GM18505 (cell line): ENCODE data around the gene LGMN.
"Not testable (repeated sequence)": the region's sequence is repeated elsewhere in the genome, so short reads cannot be mapped to it uniquely, and the experiment has no call there.

ENCODE experiments used
- ATAC-seq: cut with Tn5 transposase; IDR thresholded peaks from one replicate; pipeline ENCODE4 v1.9.1; 2021; ENCODE audit not compliant: unreplicated experiment
- POLR2A ChIP-seq: IDR thresholded peaks from 4 replicates; pipeline ENCODE4 v1.6.1; 2011; ENCODE audit warnings: borderline replicate concordance; ENCODE audit not compliant: insufficient read depth, insufficient read length; ENCODE audit errors: extremely low read depth

The LGMN gene

DNA sequence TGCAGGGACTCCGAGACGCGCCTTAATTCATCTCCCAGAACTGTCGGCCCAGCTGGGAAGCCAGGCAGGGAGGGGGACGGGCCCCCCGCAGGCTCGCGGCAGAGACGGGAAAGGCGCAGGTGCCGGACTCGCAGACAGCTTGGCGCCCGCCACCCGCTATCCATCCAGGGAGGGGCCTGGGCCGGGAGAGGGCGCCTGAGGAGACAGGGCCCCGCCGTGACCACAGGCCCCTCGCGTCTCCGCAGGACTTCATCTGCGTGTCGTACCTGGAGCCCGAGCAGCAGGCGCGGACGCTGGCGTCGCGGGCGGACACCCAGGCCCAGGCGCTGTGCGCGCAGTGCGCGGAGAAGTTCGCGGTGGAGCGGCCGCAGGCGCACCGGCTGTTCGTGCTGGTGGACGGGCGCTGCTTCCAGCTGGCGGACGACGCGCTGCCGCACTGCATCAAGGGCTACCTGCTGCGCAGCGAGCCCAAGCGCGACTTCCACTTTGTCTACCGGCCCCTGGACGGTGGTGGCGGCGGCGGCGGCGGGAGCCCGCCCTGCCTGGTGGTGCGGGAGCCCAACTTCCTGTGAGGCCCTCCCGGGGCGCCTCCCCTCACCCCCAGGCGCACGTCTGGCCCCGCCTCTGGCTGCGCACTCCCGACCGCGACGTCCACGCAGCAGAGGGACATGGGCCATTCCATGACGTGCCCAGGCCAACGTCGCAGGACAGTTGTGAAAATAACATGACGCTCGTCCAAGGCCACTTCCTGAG is 60.6 kb downstream of the LGMN start:
- ATAC-seq = no peak
- no peak for TF ChIP-seq POLR2A

DNA sequence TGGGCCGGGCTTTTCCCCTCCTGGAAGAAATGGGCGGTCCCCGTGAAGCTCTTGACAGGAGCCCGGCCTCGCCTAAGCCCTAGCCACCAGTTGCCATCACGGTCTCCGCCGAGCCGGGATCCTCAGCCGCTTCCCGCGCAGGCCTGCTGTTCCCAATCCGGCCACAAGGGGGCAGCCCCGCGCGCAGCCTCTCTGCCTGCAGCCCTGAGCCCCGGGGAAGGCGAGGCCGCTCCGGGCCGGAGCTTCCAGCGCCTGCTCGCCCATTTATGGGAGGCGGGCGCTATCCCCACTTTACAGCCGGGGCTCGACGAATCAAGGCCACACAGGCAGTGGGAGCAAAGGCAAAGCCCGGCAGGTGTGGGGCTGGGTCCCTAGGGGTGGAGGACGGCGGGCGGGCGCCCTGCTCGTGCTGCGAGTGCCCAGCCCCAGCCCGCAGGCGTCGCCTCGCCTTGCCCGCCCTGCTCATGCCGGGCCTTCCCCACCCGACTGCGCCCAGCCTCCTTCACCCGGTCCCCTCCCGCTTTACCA is 61.5 kb downstream of the LGMN start:
- no peak for ATAC-seq

DNA sequence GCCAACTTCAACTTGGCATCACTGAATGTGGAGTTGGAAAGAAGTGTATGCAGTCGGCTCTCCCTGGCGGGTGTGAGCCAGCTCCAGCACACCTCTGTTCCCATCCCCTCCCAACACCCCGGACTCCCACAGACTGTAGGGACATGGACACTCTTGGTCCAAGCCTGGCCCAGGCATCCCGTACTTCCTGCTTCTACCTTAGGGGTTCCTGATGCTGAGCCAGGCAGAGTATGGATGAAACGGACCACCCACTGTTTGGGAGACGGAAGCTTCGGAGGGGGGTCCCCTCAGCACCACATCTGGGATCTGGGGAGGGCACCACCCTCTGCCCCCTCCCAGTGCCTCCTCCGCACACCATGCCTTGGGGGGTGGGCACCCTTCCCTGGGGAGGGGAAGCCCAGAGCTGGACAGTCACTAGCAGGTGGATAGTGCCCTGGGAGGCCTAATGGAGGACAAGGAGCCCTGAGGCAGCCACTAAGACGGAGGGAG is 62.0 kb downstream of the LGMN start:
- no peak for TF ChIP-seq POLR2A
- no peak for ATAC-seq

More for the DNA sequence above, 61.5 kb downstream of the LGMN start:
- no peak for TF ChIP-seq POLR2A

DNA sequence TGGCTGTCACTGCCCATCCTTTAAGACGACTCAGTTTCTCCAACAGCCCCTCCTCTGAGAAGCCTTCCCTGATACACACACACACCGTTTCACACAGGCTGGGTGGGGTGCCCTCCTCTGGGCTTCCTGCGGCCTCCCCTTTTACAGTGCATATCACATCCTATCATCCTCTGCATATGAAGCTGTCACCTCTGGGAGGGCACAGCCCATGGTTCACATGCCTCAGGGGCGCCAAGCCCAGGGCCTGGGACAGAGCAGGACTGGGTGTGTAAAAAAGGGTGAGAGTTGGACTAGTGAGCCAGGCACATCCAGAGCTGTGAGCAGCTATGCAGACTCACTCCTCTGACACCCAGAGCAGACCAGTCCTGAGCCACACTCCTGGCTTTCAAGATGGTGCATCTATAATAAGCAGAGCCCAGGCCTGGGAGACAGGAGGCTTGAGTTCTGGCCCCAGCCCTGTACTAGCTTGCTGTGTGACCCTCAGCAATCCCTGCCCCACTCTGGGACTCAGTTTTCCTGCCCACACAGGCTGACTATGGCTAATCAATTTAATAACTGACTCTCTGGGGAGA is 62.6 kb downstream of the LGMN start:
- TF ChIP-seq POLR2A = no peak
- ATAC-seq = no peak

DNA sequence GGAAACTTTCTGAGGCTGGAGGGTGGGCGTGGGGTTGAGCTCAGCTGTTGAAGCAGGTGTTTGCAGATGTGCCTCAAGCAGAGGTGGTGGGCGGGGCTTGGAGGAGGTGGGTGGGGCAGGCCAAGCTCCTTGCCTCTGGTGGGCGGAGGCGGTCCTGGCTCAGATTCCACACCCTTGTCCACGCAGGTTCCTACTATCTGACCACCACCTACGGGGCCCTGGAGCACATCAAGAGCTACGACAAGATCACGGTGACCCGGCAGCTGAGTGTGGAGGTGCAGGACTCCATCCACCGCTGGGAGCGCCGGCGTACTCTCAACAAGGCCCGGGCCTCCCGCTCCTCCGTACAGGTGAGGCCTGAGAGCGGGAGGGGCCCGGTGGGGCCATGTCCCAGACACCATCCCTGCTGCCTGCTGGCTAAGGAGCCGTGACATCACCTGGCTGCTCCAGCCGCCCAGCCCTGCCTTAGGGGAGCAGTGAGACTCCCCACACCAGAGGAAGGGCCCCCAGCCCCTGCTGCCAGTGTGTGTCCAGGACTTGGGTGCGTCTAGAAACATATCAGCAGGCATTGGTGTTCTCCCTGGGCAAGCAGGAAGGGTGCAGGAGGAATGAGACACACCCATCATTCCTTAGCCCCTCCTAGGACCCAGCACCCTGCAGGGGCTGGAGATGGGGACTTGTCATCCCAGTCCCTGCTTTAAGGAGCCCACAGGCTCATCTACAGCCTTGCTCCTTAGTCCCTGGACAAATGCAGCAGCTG is 63.4 kb downstream of the LGMN start:
- TF ChIP-seq POLR2A = no peak
- no peak for ATAC-seq

DNA sequence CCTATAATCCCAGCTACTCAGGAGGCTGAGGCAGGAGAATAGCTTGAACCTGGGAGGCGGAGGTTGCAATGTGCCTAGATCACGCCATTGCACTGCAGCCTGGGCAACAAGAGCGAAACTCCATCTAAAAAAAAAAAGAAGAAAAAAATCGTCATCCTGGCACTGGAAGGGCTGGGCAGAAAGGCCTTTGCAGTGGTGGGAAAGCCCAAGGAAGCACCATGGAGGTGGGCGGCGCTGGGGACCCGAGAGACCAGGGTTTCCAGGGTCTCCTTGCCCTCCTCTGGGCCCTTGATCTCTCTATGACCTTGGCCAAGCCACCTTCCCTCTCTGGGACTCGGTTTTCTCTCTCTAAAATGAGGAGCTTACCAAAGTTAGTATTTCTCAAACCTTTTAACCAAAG is 65.4 kb downstream of the LGMN start:
- no peak for TF ChIP-seq POLR2A
- no peak for ATAC-seq

DNA sequence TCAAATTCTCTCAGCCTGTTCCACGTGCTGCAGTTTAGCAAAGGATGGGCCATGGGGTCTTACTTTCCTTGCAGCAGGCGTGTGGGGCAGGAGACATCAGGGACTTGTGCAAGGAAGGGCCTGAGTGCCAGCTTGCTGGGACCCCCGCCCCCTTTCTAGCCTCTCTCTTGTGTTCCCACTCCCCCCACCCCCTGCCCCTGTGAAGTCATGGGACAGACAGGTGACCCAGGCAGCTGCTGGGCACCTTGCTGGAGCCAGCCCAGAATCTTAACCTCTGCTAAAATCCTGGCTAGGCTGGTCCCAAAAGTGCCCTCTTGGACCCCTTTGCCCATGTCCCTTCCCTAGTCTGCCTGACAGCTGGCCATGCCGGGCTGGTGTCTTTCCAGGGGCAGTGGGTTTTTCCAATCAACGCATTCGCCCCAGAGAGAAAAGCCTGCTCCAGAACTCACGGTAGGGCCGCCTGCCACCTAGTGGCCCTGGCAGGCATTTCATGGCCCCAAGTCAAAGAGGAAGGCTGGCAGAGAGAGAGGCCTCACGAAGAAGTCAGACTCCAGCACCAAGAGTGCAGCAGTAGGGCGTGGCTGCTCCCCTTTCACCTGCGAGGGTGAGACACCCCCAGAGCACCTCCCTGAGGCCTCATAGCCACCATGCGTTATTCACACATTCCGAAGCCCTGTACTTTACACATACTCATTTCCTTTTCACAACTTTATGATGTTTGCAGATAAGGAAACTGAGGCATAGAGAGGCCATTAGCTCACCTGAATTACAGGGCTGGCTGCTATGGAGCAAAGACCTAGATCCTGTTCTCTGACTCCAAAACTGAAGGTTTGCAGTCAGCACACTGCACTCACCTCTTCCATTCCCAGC is 67.4 kb downstream of the LGMN start:
- ATAC-seq = no peak

DNA sequence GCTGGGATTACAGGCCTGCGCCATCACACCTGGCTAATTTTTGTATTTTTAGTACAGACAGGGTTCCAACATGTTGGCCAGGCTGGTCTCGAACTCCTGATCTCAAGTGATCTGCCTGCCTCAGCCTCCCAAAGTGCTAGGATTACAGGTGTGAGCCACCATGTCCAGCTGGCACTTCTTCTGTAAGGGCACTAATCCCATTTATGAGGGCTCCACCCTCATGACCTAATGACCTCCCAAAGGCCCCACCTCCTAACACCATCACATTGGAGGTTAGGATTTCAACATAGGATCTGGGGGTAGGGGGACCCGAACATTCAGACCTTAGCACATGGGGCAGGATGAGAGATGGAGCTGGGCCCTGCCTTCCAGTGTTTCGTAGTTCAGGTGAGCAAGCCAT is 68.1 kb downstream of the LGMN start:
- ATAC-seq = not testable (repeated sequence)

More for the DNA sequence above, 67.4 kb downstream of the LGMN start:
- no peak for TF ChIP-seq POLR2A

DNA sequence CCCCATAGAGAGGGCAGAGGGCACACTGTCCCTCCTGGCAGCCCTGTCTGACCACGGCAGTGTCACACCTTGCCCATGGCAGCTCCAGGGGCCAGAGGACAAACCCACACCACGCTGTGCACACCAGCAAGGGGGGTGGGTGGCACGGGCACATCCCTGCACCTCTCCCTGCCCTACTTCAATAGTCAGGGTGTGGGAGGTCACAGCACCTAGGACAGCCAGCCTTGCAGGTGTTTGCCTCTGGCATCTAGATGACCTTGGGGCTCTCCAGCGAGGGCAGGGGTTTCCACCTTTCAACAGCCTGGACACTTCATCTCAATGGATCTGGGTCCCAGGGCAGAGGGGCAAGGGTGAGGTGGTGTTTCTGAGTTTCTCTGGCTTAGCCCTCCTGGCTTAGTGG is 69.2 kb downstream of the LGMN start:
- ATAC-seq = no peak
- no peak for TF ChIP-seq POLR2A

DNA sequence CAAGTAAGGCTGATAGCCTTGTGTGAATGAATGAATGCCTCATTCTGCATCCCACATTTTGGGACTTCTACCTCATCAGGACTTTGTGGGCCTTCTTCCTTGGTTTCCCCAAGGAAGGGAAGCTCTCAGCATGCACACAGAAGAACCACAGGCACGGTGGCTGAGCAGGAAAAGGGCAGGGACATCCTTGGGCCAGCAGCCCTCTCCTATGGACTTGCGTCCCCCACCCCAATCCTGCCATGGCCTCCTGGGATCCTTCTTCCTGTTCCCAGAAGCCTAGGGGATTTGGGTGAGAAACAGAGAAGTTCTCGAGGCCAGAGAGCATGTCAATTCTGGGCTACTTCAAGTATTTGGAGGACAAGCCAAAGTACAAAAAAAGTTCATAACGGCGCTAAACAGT is 69.7 kb downstream of the LGMN start:
- ATAC-seq = no peak
- no peak for TF ChIP-seq POLR2A

DNA sequence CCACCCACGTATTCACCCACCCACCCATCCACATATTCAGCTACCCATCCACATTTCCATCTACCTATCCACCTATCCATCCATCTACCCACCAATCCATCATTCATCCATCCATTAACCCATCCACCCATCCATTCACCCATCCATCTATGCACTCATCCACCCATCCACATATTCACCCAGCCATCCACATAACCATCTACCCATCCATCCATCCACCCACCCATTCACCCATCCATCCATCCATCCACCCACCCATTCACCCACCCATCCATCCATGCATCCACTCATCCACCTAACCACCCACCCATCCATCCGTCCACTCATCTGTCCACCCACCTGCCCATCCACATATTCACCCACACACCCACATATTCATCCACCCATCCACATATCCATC is 70.5 kb downstream of the LGMN start:
- TF ChIP-seq POLR2A = no peak
- ATAC-seq = no peak

DNA sequence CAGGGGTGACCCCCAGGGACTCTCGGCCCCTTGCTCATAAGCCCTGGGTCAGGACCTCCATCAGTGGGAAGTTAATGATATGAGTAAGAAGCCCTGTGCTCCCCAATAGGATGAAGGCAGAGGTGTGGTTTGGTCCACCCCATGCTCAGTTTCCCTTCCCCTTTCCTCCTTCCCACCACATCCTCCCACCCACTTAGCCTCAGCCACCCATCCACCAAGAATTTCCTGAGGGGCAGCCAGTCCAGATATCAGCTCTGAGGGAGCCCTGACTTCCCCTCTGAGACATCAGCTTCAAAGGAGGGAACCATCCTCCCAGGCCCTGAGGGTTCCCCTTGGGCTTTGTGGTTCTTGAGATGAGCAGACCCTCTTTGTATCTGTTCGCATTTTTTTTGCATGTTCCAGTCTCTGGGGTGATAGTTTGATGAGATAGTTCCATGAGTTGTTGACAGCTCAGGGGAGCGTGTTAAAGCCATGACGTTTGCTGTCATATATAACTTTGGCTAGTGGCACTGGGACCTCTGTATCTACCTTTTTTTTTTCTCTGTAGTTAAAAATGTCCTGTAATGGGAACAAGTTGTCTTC is 71.2 kb downstream of the LGMN start:
- TF ChIP-seq POLR2A = peak; percentile 27
- ATAC-seq = peak; percentile 70
